Testis (tissue), 2 donors: ENCODE measurements around the gene NLGN1.

Experiments used
- CTCF ChIP-seq, 3 experiments: fragments of 450-650 bp in 2 of 3; fragments of 200-600 bp in 1 of 3; sonication (generic) in 1 of 3; IDR thresholded peaks; one replicate each; pipeline ENCODE4 v1.5.1; 2016 to 2019; ENCODE audit warnings: antibody characterized with exemption in 3 of 3, mild to moderate bottlenecking in 2 of 3, moderate library complexity in 1 of 3
- POLR2A ChIP-seq: fragments of 450-650 bp; IDR thresholded peaks from one replicate; pipeline ENCODE4 v1.6.1; 2017; ENCODE audit warnings: antibody characterized with exemption, mild to moderate bottlenecking, moderate library complexity

GRCh38 chr3:173529062-173529711, 131.6 kb downstream of the NLGN1 start:
- TF ChIP-seq CTCF (IDR thresholded peaks at IDR 0.05) (no peak), POLR2A (no peak)
